BJ (cell line): ENCODE measurements around the gene TSPAN12. TPM values are rescaled to one million over a fixed set of nuclear protein-coding genes. Genes with fewer than 3 reads are reported as not detected.

Experiments
- CTCF ChIA-PET: fragments of 350-600 bp; formaldehyde crosslinking; extraction: SDS; loops from one replicate; lab custom pipeline; 2021; ENCODE audit warnings: antibody characterized with exemption, inconsistent platforms; lab: Yijun Ruan, JAX
- POLR2A ChIA-PET: fragments of 300-600 bp; sonication (Branson Sonifier 250); formaldehyde crosslinking; extraction: SDS; loops from one replicate; lab custom pipeline; 2021; ENCODE audit warnings: antibody characterized with exemption; lab: Charles Lee
- DNase-seq: peaks from one replicate; pipeline ENCODE4 v3.0.0-alpha.2; 2011; ENCODE audit warnings: low read depth
- H3K27me3 ChIP-seq: 2 replicates; pipeline ENCODE4 v1.6.0; 2011; ENCODE audit warnings: low read length; ENCODE audit not compliant: control insufficient read depth, insufficient read depth
- H3K36me3 ChIP-seq: 2 replicates; pipeline ENCODE4 v1.5.1; 2011; ENCODE audit warnings: low read length; ENCODE audit not compliant: control insufficient read depth, insufficient read depth
- H3K4me3 ChIP-seq: 2 replicates; pipeline ENCODE4 v1.5.1; 2011; ENCODE audit warnings: low read depth, mild to moderate bottlenecking, control low read depth, low read length
- CTCF ChIP-seq: IDR thresholded peaks from 2 replicates; pipeline ENCODE4 v1.5.1; 2011; ENCODE audit warnings: low read depth, mild to moderate bottlenecking, control low read depth, inconsistent platforms, low read length, moderate library complexity; ENCODE audit not compliant: insufficient read depth
- polyA plus RNA-seq: library from polyadenylated mRNA; depleted of rRNA; stranded (reverse); fragments of >200 nt; gene quantifications from 2 replicates; pipeline ENCODE4 v1.2.3, GENCODE V29; 2011

TSPAN12 gene
- polyA plus RNA-seq, 1 experiment: not detected

GRCh38 chr7:120828528-120828927 lies 29.4 kb downstream of the TSPAN12 start:
- H3K4me3 ChIP-seq: no peak overlapping the region
- no peak for DNase-seq
- no peaks in the 10 kb centered on the region for H3K36me3 ChIP-seq
- TF ChIP-seq CTCF: no peak
- CTCF ChIA-PET: no interaction called here
- no peaks in the 10 kb centered on the region for H3K27me3 ChIP-seq
- POLR2A ChIA-PET: no interaction called here

GRCh38 chr7:120827371-120828118 lies 30.4 kb downstream of the TSPAN12 start:
- CTCF ChIA-PET: interaction anchor here (0.7 kb wide), 1 partner anchor 127 kb away, joined by 4 read pairs; no protein-coding TSS in a partner anchor
- POLR2A ChIA-PET: no interaction called here
- no peak for TF ChIP-seq CTCF

GRCh38 chr7:120825576-120825975 lies 32.4 kb downstream of the TSPAN12 start:
- Histone ChIP-seq H3K4me3 (no peak overlapping the region), H3K36me3 (no peaks in the 10 kb centered on the region), H3K27me3 (no peaks in the 10 kb centered on the region)
- POLR2A ChIA-PET: no interaction called here
- CTCF ChIA-PET: no interaction called here
- no peak for DNase-seq
- no peak for TF ChIP-seq CTCF

More at GRCh38 chr7:120827371-120828118, 30.4 kb downstream of the TSPAN12 start:
- DNase-seq: no peak
- Histone ChIP-seq H3K4me3 (no peak overlapping the region), H3K36me3 (no peaks in the 10 kb centered on the region), H3K27me3 (no peaks in the 10 kb centered on the region)

GRCh38 chr7:120825152-120825551 lies 32.8 kb downstream of the TSPAN12 start:
- H3K4me3 ChIP-seq: no peak overlapping the region
- CTCF ChIA-PET: no interaction called here
- DNase-seq: no peak
- TF ChIP-seq CTCF: no peak
- H3K36me3 ChIP-seq: no peaks in the 10 kb centered on the region
- POLR2A ChIA-PET: no interaction called here
- no peaks in the 10 kb centered on the region for H3K27me3 ChIP-seq

- no peak for TF ChIP-seq CTCF
- ChIA-PET CTCF (interaction anchor here (0.7 to 1.2 kb wide), 3 partner anchors 14 to 28 kb away, joined by 3 read pairs; no protein-coding TSS in a partner anchor), POLR2A (no interaction called here)
- Histone ChIP-seq H3K4me3 (no peak overlapping the region), H3K27me3 (no peaks in the 10 kb centered on the region), H3K36me3 (no peaks in the 10 kb centered on the region)
- DNase-seq: no peak
These were observed 38.1 kb downstream of the TSPAN12 start for GRCh38 chr7:120819861-120820260.
